Measurements from ENCODE around the gene WDR83.

GRCh38 chr19:12711187-12711586, 44.6 kb downstream of the WDR83 start:
- TF ChIP-seq CTCF (IDR thresholded peaks at IDR 0.05; ENCODE audit: low read depth, low read length, poor library complexity, severe bottlenecking), result no peak
- no peak for TF ChIP-seq EZH2phosphoT487 (IDR thresholded peaks at IDR 0.05; ENCODE audit: borderline replicate concordance, low read length)

Data from DOHH2 (cell line).